ENCODE results near the gene ILKAP.

Gene ILKAP

GRCh38 chr2:238163481-238164198 is 39.9 kb downstream of the ILKAP start:
- DNase-seq (ENCODE audit: low read depth), result no peak
- H3K4me3 ChIP-seq (replicated peaks; ENCODE audit: low read depth, low read length), result no peak overlapping the region
- no peak for TF ChIP-seq CTCF (IDR thresholded peaks at IDR 0.05; ENCODE audit: low read length, missing control alignments)

- DNase-seq (ENCODE audit: low read depth), result no peak
- no peak for TF ChIP-seq CTCF (IDR thresholded peaks at IDR 0.05; ENCODE audit: low read length, missing control alignments)
- no peak overlapping the region for H3K4me3 ChIP-seq (replicated peaks; ENCODE audit: low read depth, low read length)
These were observed 40.6 kb downstream of the ILKAP start for GRCh38 chr2:238162846-238163441.

- H3K4me3 ChIP-seq (replicated peaks; ENCODE audit: low read depth, low read length), result no peak overlapping the region
- no peak for TF ChIP-seq CTCF (IDR thresholded peaks at IDR 0.05; ENCODE audit: low read length, missing control alignments)
- no peak for DNase-seq (ENCODE audit: low read depth)
These were observed 41.1 kb downstream of the ILKAP start for GRCh38 chr2:238162251-238162845.

- DNase-seq (ENCODE audit: low read depth), result no peak
- no peak for TF ChIP-seq CTCF (IDR thresholded peaks at IDR 0.05; ENCODE audit: low read length, missing control alignments)
- no peak overlapping the region for H3K4me3 ChIP-seq (replicated peaks; ENCODE audit: low read depth, low read length)
These were observed 42.0 kb downstream of the ILKAP start for GRCh38 chr2:238161291-238162051.

- H3K4me3 ChIP-seq (replicated peaks; ENCODE audit: low read depth, low read length), result no peak overlapping the region
- peak; percentile 68 for DNase-seq (ENCODE audit: low read depth)
- peak; percentile 23 for TF ChIP-seq CTCF (IDR thresholded peaks at IDR 0.05; ENCODE audit: low read length, missing control alignments)
These were observed 43.0 kb downstream of the ILKAP start for GRCh38 chr2:238160206-238161129.

- DNase-seq (ENCODE audit: low read depth), result no peak
- H3K4me3 ChIP-seq (replicated peaks; ENCODE audit: low read depth, low read length), result no peak overlapping the region
- no peak for TF ChIP-seq CTCF (IDR thresholded peaks at IDR 0.05; ENCODE audit: low read length, missing control alignments)
These were observed 43.8 kb downstream of the ILKAP start for GRCh38 chr2:238159661-238160205.
